HG02588 (cell line): ENCODE measurements around the gene NPHP3.
"Not testable (repeated sequence)": the region's sequence is repeated elsewhere in the genome, so short reads cannot be mapped to it uniquely, and the experiment has no call there.

ENCODE experiments used
- ATAC-seq: cut with Tn5 transposase; IDR thresholded peaks from one replicate; pipeline ENCODE4 v1.9.1; 2021; ENCODE audit warnings: mild to moderate bottlenecking, moderate library complexity; ENCODE audit not compliant: unreplicated experiment

NPHP3 gene

DNA sequence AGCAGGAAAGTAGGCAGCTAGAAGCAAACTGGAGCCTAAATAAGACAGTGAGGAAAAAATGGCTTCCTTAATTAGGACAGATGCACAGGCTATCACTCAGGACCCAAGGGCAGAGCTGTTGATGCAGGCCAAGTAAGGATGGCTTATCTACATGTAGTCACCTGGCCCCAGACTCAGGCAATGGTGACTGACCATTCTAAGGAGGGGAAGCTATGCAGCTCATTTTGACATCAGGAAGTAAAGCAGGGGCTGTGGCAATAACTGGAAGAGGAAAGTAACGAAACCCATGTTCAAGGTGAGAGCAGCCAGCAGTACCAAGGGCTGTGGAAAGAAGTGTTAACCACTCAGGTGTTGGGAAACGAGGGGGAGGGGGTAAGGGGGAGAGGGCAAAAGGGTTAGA, 78.8 kb downstream of the NPHP3 start:
- no peak for ATAC-seq

DNA sequence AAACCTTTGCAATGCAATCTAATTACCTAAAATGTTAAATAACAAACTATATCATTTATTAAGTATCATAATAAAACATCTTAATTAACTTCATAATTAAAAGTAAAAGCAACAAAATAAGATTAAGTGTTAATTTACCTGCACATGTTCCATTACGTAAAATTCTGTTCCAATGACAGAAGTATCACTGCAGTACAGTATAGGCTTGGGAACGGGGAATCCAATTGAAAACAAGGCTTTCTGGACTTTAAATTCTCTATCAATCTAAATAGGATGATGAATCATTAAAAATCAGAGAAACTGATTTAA, 79.7 kb downstream of the NPHP3 start:
- no peak for ATAC-seq

DNA sequence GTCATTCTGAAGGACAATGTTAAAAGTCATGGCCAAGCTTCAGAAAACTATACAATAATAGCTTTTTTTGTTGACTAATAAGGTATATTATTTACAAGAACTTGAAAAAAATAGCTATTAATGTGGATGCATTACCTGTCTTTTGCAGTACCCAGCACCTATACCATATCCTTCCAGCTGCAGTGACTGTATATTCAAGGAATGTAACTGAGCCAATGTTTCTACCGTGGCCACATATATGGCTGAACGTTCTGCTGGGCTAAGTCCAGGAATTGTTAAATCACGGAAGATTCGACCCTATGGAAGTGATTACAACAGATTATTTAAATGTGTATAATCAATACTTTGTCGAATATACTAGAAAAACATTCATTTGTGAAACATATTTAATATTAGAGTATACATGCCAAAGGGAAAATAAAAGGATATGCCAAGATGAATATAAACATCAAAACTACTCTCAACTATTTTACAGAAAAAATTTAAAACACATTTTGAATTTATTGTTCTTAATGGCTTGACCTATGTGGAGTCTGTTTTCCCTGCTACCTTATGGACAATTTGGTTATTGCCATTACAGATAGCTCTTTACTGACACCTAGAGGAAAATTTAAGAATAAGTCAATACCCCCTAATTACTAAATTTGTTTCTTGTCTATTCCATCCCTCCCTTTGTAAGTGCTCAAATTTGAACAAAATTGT, 80.2 kb downstream of the NPHP3 start:
- no peak for ATAC-seq

DNA sequence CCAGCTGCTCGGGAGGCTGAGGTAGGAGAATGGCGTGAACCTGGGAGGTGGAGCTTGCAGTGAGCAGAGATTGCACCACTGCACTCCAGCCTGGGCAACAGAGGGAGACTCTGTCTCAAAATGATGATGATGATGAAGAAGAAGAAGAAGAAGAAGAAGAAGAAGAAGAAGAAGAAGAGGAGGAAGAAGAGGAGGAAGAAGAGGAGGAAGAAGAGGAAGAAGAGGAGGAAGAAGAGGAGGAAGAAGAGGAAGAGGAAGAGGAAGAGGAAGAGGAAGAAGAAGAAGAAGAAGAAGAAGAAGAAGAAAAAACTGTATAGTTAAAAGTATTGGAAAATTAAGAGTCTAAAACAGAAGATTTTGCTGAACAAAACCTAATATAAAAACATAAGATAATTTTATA, 80.8 kb downstream of the NPHP3 start:
- not testable (repeated sequence) for ATAC-seq

DNA sequence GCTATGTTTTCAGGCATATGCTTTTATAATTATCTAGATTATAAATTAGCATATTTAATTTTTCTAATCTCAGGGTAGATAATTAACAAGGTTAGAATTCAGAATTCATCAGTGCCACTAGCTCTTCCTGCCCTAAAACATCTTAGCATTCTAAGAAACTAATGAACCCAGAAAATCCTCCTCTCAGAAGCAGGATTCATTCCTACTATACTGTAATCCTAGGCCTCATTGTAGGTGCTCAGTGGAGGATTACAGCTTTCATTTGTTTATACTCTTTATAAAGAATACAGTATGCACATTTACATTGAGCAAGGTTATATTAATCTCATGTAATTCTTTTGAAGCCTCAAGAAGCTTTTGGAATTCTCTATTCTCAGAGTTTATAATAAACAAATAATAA, 83.5 kb downstream of the NPHP3 start:
- no peak for ATAC-seq

DNA sequence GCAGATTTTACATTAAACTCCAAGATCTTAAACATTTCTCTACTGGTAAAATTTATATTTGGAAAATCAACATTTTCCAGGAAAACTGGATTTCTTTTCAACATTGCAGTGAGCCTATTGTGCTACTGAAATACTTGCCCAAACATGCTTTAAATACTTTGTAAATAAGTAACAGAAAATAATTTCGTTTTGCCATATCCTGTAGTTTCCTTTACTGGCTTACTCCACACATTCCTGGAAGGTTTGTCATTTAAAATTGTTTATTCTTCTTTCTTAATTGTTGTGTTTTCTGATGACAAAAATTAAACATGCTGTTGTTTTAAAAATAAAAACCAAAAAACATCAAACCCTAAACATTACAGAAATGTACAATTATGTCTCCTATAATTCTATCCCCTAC, 84.6 kb downstream of the NPHP3 start:
- no peak for ATAC-seq

DNA sequence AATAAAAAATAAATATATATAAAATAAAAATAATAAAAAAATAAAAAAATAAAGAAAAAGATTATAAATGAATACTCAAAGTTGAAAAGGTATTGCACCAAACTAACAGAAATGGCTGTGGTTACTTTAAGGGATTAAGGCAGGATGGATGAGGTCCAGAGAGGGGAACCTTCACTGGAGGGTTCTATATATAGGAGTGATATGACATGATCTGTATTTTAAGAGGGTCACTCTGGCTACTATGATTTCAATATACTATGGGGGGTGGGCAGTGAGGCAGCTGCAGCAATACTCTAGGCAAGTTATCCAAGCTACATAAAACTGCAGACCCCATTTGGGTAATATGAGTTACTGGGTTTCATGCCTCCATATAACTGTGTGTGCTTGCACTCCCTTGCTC, 87.2 kb downstream of the NPHP3 start:
- ATAC-seq = no peak
